ENCODE results near the gene AMDHD1.

DNA sequence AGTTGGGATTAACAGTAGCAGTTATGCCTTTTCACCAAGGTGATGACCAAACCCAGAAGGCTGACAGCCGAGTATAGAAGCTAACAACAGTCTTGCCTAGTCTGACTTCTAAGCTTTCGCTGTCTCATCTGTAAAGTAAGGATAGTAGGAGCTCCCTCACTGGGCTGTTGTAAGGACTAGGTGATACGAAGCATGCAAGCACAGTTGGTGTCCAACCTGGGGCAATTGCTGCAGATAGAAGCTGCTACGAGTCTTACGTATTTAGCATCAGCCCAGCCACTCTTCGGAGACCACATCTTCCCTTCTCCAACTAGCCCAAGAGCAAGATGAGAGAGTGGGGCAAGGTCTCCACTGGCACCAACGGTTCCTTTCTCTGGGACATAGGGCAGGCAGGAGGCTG is 47.0 kb downstream of the AMDHD1 start:
- TF ChIP-seq TAF1 (IDR thresholded peaks at IDR 0.05; ENCODE audit: borderline replicate concordance, low read depth, low read length) (no peak), POLR2A (IDR thresholded peaks at IDR 0.05; ENCODE audit: low read depth, low read length) (no peak)

Data from GM12892 (cell line).